Coronary artery (tissue), 2 donors: Measurements from ENCODE around the gene TMEM236.

Experiments used
- DNase-seq: peaks from one replicate; pipeline ENCODE4 v3.0.0-alpha.2; 2017; ENCODE audit warnings: low spot score
- H3K27ac ChIP-seq, 2 donors: fragments of 200-600 bp; sonication (generic); one replicate each; pipeline ENCODE4 v1.5.1; 2016 to 2019
- H3K4me3 ChIP-seq: fragments of 200-600 bp; sonication (generic); 2 replicates; pipeline ENCODE4 v1.5.1; 2016; ENCODE audit warnings: mild to moderate bottlenecking, moderate library complexity
- CTCF ChIP-seq: fragments of 200-600 bp; sonication (generic); IDR thresholded peaks from one replicate; pipeline ENCODE4 v1.5.1; 2019; ENCODE audit warnings: antibody characterized with exemption

TMEM236 gene

GRCh38 chr10:17819836-17820235 lies 67.8 kb downstream of the TMEM236 start:
- no peak overlapping the region for H3K4me3 ChIP-seq
- TF ChIP-seq CTCF, result no peak
- H3K27ac ChIP-seq, result no peak overlapping the region
- no peak for DNase-seq

- no peak for TF ChIP-seq CTCF
These were observed 68.9 kb downstream of the TMEM236 start for GRCh38 chr10:17820943-17821342.

GRCh38 chr10:17821893-17822292 lies 69.9 kb downstream of the TMEM236 start:
- no peak overlapping the region for H3K27ac ChIP-seq
- no peak for DNase-seq
- no peak overlapping the region for H3K4me3 ChIP-seq
- TF ChIP-seq CTCF, result no peak

More at GRCh38 chr10:17820943-17821342, 68.9 kb downstream of the TMEM236 start:
- Histone ChIP-seq H3K27ac (no peak overlapping the region), H3K4me3 (no peak overlapping the region)
- no peak for DNase-seq

- no peak overlapping the region for H3K4me3 ChIP-seq
- no peak for TF ChIP-seq CTCF
- no peak overlapping the region for H3K27ac ChIP-seq
- no peak for DNase-seq
These were observed 79.3 kb downstream of the TMEM236 start for GRCh38 chr10:17831341-17831740.

GRCh38 chr10:17831896-17832295 lies 79.9 kb downstream of the TMEM236 start:
- TF ChIP-seq CTCF, result no peak
- no peak overlapping the region for H3K27ac ChIP-seq
- no peak for DNase-seq

GRCh38 chr10:17833656-17834055 lies 81.7 kb downstream of the TMEM236 start:
- no peak for DNase-seq
- no peak for TF ChIP-seq CTCF
- no peak overlapping the region for H3K27ac ChIP-seq
- no peak overlapping the region for H3K4me3 ChIP-seq

More at GRCh38 chr10:17831896-17832295, 79.9 kb downstream of the TMEM236 start:
- no peak overlapping the region for H3K4me3 ChIP-seq

GRCh38 chr10:17835688-17836087 lies 83.7 kb downstream of the TMEM236 start:
- Histone ChIP-seq H3K27ac (no peak overlapping the region), H3K4me3 (no peak overlapping the region)
- no peak for TF ChIP-seq CTCF
- DNase-seq, result no peak
